HG03159 (cell line): ENCODE measurements around the gene ITGB5.
"Not testable (repeated sequence)": the region's sequence is repeated elsewhere in the genome, so short reads cannot be mapped to it uniquely, and the experiment has no call there.

Source experiments
- ATAC-seq: cut with Tn5 transposase; IDR thresholded peaks from one replicate; pipeline ENCODE4 v1.9.1; 2021; ENCODE audit warnings: mild to moderate bottlenecking, moderate library complexity; ENCODE audit not compliant: unreplicated experiment

Gene ITGB5

GRCh38 chr3:124837730-124838186, 49.4 kb downstream of the ITGB5 start:
- no peak for ATAC-seq

- no peak for ATAC-seq
Observed at GRCh38 chr3:124837065-124837464, 50.1 kb downstream of the ITGB5 start.

- no peak for ATAC-seq
Observed at GRCh38 chr3:124836448-124836847, 50.7 kb downstream of the ITGB5 start.

GRCh38 chr3:124834723-124835718, 52.1 kb downstream of the ITGB5 start:
- ATAC-seq, result peak; percentile 93

GRCh38 chr3:124833710-124834332, 53.3 kb downstream of the ITGB5 start:
- ATAC-seq, result no peak

- ATAC-seq, result no peak
Observed at GRCh38 chr3:124832782-124833709, 54.1 kb downstream of the ITGB5 start.

- no peak for ATAC-seq
Observed at GRCh38 chr3:124831628-124832199, 55.5 kb downstream of the ITGB5 start.

- ATAC-seq, result no peak
Observed at GRCh38 chr3:124829819-124830554, 57.2 kb downstream of the ITGB5 start.

GRCh38 chr3:124829178-124829818, 57.9 kb downstream of the ITGB5 start:
- no peak for ATAC-seq

- ATAC-seq, result not testable (repeated sequence)
Observed at GRCh38 chr3:124827476-124828206, 59.5 kb downstream of the ITGB5 start.

GRCh38 chr3:124826703-124827102, 60.5 kb downstream of the ITGB5 start:
- no peak for ATAC-seq

GRCh38 chr3:124824286-124824915, 62.8 kb downstream of the ITGB5 start:
- ATAC-seq, result no peak

- ATAC-seq, result no peak
Observed at GRCh38 chr3:124823648-124824047, 63.5 kb downstream of the ITGB5 start.

- no peak for ATAC-seq
Observed at GRCh38 chr3:124823206-124823605, 64.0 kb downstream of the ITGB5 start.

- ATAC-seq, result no peak
Observed at GRCh38 chr3:124821356-124821755, 65.8 kb downstream of the ITGB5 start.

- no peak for ATAC-seq
Observed at GRCh38 chr3:124818398-124819091, 68.6 kb downstream of the ITGB5 start.

GRCh38 chr3:124817079-124817478, 70.1 kb downstream of the ITGB5 start:
- ATAC-seq, result no peak

- no peak for ATAC-seq
Observed at GRCh38 chr3:124816206-124816605, 71.0 kb downstream of the ITGB5 start.
